Endothelial cell of umbilical vein (primary cell): Measurements from ENCODE around the gene COX4I1. TPM values are rescaled to one million over a fixed set of nuclear protein-coding genes. Genes with fewer than 3 reads are reported as not detected.

Experiments used
- BruUV-seq: library from RNA; stranded (reverse); fragments of 400-500 nt; replicated peaks from 2 replicates; lab custom pipeline; 2021; lab: Mats Ljungman, UMichigan
- CTCF ChIA-PET: fragments of 300-600, 350-600 bp; sonication (Branson Sonifier 250); formaldehyde crosslinking; loops from one replicate; lab custom pipeline; 2021; ENCODE audit warnings: antibody characterized with exemption, inconsistent platforms; lab: Charles Lee
- POLR2A ChIA-PET: fragments of 300-600, 350-600 bp; sonication (Branson Sonifier 250); formaldehyde crosslinking; loops from one replicate; lab custom pipeline; 2021; ENCODE audit warnings: antibody characterized with exemption, inconsistent platforms; lab: Charles Lee
- DNase-seq: peaks from one replicate; pipeline ENCODE4 v3.0.0-alpha.2; 2011; ENCODE audit warnings: low read depth, low spot score
- FAIRE-seq: peaks from 2 replicates; lab custom pipeline; 2011; peaks lifted over from hg19 to GRCh38; lab: Jason Lieb, UNC
- H2AFZ ChIP-seq: 2 replicates; pipeline ENCODE4 v1.6.0; 2012; ENCODE audit warnings: low read depth, low read length, control low read depth, inconsistent platforms
- H3K27ac ChIP-seq: 2 replicates; pipeline ENCODE4 v1.5.1; 2011; ENCODE audit warnings: low read depth, mild to moderate bottlenecking, control low read depth, low read length, moderate library complexity; ENCODE audit not compliant: insufficient read depth
- H3K27me3 ChIP-seq, 2 experiments: 2 replicates each; pipeline versions ENCODE4 v1.6.0 to v1.6.1; 2011; ENCODE audit warnings: low read length in 2 of 2, mixed read lengths in 1 of 2; ENCODE audit not compliant: control insufficient read depth in 2 of 2, insufficient read depth in 2 of 2
- H3K36me3 ChIP-seq, 2 experiments: 2 replicates in 1 of 2; 3 replicates in 1 of 2; pipeline ENCODE4 v1.5.1; 2011; ENCODE audit warnings: low read length in 2 of 2, mild to moderate bottlenecking in 1 of 2, moderate library complexity in 1 of 2; ENCODE audit not compliant: control insufficient read depth in 2 of 2, insufficient read depth in 2 of 2; ENCODE audit errors: extremely low read depth in 1 of 2
- H3K4me1 ChIP-seq: 3 replicates; pipeline ENCODE4 v1.5.1; 2011; ENCODE audit warnings: mild to moderate bottlenecking, low read length; ENCODE audit not compliant: control insufficient read depth, insufficient read depth; ENCODE audit errors: extremely low read depth
- H3K4me2 ChIP-seq: 2 replicates; pipeline ENCODE4 v1.6.1; 2011; ENCODE audit warnings: low read length, control low read depth, mixed read lengths; ENCODE audit not compliant: insufficient read depth
- H3K4me3 ChIP-seq, 3 experiments: fragments of 200-600 bp in 1 of 3; sonication (generic), shearing (Covaris generic) in 1 of 3; replicated peaks in 1 of 3; 2 replicates each; pipeline ENCODE4 v1.5.1; 2011 to 2016; ENCODE audit warnings: control low read depth in 3 of 3, low read length in 3 of 3, mild to moderate bottlenecking in 2 of 3, inconsistent platforms in 1 of 3, low read depth in 1 of 3, moderate library complexity in 1 of 3; ENCODE audit not compliant: insufficient read depth in 1 of 3
- H3K79me2 ChIP-seq: 2 replicates; pipeline ENCODE4 v1.6.0; 2012; ENCODE audit warnings: low read length, inconsistent platforms; ENCODE audit not compliant: control insufficient read depth, insufficient read depth
- H3K9ac ChIP-seq: replicated peaks from 2 replicates; pipeline ENCODE3; 2011; ENCODE audit warnings: low read length, control low read depth; ENCODE audit not compliant: insufficient read depth; ENCODE audit errors: extremely low read depth
- H3K9me1 ChIP-seq: replicated peaks from 3 replicates; pipeline ENCODE4 v1.6.0; 2011; ENCODE audit warnings: mild to moderate bottlenecking, low read length; ENCODE audit not compliant: control insufficient read depth, insufficient read depth; ENCODE audit errors: extremely low read depth
- H3K9me3 ChIP-seq: replicated peaks from 2 replicates; pipeline ENCODE4 v1.5.1; 2012; ENCODE audit warnings: low read length, inconsistent platforms; ENCODE audit not compliant: control insufficient read depth, insufficient read depth
- H4K20me1 ChIP-seq: replicated peaks from 2 replicates; pipeline ENCODE3; 2011; ENCODE audit warnings: mild to moderate bottlenecking, low read length; ENCODE audit not compliant: control insufficient read depth, insufficient read depth; ENCODE audit errors: extremely low read depth
- CTCF ChIP-seq, 2 donors: IDR thresholded peaks; 1 replicate in 1 of 2; 2 replicates in 1 of 2; pipeline ENCODE4 v1.5.1; 2011; ENCODE audit warnings: low read length in 2 of 2, mild to moderate bottlenecking in 2 of 2, moderate library complexity in 2 of 2, control low read depth in 1 of 2, inconsistent platforms in 1 of 2, low read depth in 1 of 2; ENCODE audit not compliant: insufficient read depth in 1 of 2; ENCODE audit errors: extremely low read depth in 1 of 2
- EZH2 ChIP-seq: IDR thresholded peaks from 2 replicates; pipeline ENCODE4 v1.6.1; 2012; ENCODE audit warnings: borderline replicate concordance, low read depth, mild to moderate bottlenecking, moderate library complexity, low read length, inconsistent platforms; ENCODE audit not compliant: severe bottlenecking
- FOS ChIP-seq: IDR thresholded peaks from 2 replicates; pipeline ENCODE4 v1.6.1; 2011; ENCODE audit warnings: mild to moderate bottlenecking, low read length, moderate library complexity, borderline replicate concordance; ENCODE audit not compliant: insufficient read depth
- GATA2 ChIP-seq: IDR thresholded peaks from 2 replicates; pipeline ENCODE4 v1.7.0; 2011; ENCODE audit warnings: low read depth, mild to moderate bottlenecking, moderate library complexity, mixed read lengths, low read length; ENCODE audit not compliant: insufficient read length, insufficient read depth
- JUN ChIP-seq: IDR thresholded peaks from 2 replicates; pipeline ENCODE4 v1.6.1; 2011; ENCODE audit warnings: borderline replicate concordance, low read depth; ENCODE audit not compliant: insufficient read length, insufficient read depth
- MYC ChIP-seq: IDR thresholded peaks from one replicate; pipeline ENCODE4 v1.6.1; 2011; ENCODE audit warnings: mild to moderate bottlenecking, low read depth, low read length
- POLR2A ChIP-seq: IDR thresholded peaks from 2 replicates; pipeline ENCODE4 v1.6.1; 2012; ENCODE audit warnings: low read depth, mild to moderate bottlenecking, control low read depth, low read length
- POLR2AphosphoS5 ChIP-seq: IDR thresholded peaks from 2 replicates; pipeline ENCODE4 v1.6.1; 2012; ENCODE audit warnings: low read depth, mild to moderate bottlenecking, control low read depth, low read length, moderate library complexity; ENCODE audit not compliant: insufficient read depth
- dilution Hi-C: fragments of 300-500 bp; cut with MboI; formaldehyde crosslinking; loops from one replicate; pipeline ENCODE4 v1.15.0; 2019; ENCODE audit warnings: low sequenced_read_pairs; ENCODE audit not compliant: extremely low pct_ligation_motif_present
- intact Hi-C: fragments of 100-400 bp; cut with micrococcal nuclease; formaldehyde crosslinking; loops from one replicate; pipeline ENCODE4 v1.10.0; 2022
- polyA plus RNA-seq, 4 experiments: library from polyadenylated mRNA; depleted of rRNA in 3 of 4; stranded (reverse) in 3 of 4; unstranded in 1 of 4; fragments of >200 nt; gene quantifications; 2 replicates each; pipeline versions ENCODE4 v1.2.1 to v1.2.3, GENCODE V29; 2011 to 2012; ENCODE audit warnings: missing spikeins in 1 of 4
- total RNA-seq: library from RNA; stranded (reverse); gene quantifications from 2 replicates; pipeline ENCODE4 v1.2.3, GENCODE V29; 2021
- TF ChIP-seq, protein P1 (sequence below): IDR thresholded peaks from 2 replicates; pipeline ENCODE4 v1.6.1; 2011; ENCODE audit not compliant: insufficient read depth, insufficient read length

Gene COX4I1
- total and polyA plus RNA-seq, 2 donors (not counting 3 experiments of a cell fraction or from before 2014, with no cell fraction given) = 560 to 953 TPM

DNA sequence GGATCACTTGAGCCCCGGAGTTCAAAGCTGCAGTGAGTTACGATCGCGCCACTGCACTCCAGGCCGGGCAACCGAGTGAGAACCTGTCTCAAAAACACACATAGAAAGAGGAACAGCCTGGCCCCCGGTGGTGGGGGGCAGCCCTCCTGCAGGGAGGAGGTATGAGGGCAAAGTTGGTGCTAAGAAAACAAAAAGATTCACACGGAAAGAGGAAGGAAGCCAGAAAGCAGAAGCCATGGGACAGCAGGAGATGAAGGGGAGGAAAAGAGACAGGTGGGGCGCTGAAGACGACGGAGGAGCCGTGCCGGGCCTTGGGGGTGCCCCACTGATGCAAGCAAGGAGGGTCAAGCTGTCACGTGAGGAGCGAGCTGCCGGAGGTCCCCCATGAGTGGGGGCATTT, 40.4 kb upstream of the COX4I1 start:
- no TSS peak for BruUV-seq
- intact Hi-C loops = no loop called here

More for the DNA sequence above, 40.4 kb upstream of the COX4I1 start:
- Histone ChIP-seq H3K4me3 (no peak overlapping the region), H3K4me1 (no peaks in the 10 kb centered on the region), H3K27me3 (no peaks in the 10 kb centered on the region), H3K27ac (no peak overlapping the region), H3K4me2 (no peak overlapping the region), H3K9ac (no peak overlapping the region), H3K36me3 (no peaks in the 10 kb centered on the region), H3K79me2 (no peaks in the 10 kb centered on the region), H3K9me3 (no peaks in the 10 kb centered on the region), H4K20me1 (no peaks in the 10 kb centered on the region), H2AFZ (no peak overlapping the region), H3K9me1 (no peaks in the 10 kb centered on the region)
- dilution Hi-C loops = no loop called here
- POLR2A ChIA-PET = no interaction called here
- DNase-seq (no peak), FAIRE-seq (no peak)
- CTCF ChIA-PET = interaction anchor here (1.0 to 1.8 kb wide), 3 partner anchors 9 to 83 kb away, joined by 3 to 7 read pairs (median 3); no protein-coding TSS in a partner anchor
- TF ChIP-seq JUN = no peak
- no peak for TF ChIP-seq GATA2
- TF ChIP-seq FOS = no peak
- no peak for TF ChIP-seq CTCF (IDR thresholded peaks at IDR 0.05; ENCODE audit: extremely low read depth in 1 of 2, insufficient read depth in 1 of 2, low read depth in 1 of 2, low read length in 2 of 2)
- no peak for TF ChIP-seq MYC
- no peak for TF ChIP-seq POLR2AphosphoS5
- TF ChIP-seq, protein P1, sequence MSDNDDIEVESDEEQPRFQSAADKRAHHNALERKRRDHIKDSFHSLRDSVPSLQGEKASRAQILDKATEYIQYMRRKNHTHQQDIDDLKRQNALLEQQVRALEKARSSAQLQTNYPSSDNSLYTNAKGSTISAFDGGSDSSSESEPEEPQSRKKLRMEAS = no peak
- no peak for TF ChIP-seq POLR2A
- no peak for TF ChIP-seq EZH2
